NOMO-1 (cell line): ENCODE measurements around the gene SYT3.

Experiments
- DNase-seq, 2 experiments: peaks; one replicate each; lab custom pipeline; 2025; ENCODE audit not compliant: unreplicated experiment in 2 of 2; lab: John Stamatoyannopoulos, UW

SYT3 gene, protein sequence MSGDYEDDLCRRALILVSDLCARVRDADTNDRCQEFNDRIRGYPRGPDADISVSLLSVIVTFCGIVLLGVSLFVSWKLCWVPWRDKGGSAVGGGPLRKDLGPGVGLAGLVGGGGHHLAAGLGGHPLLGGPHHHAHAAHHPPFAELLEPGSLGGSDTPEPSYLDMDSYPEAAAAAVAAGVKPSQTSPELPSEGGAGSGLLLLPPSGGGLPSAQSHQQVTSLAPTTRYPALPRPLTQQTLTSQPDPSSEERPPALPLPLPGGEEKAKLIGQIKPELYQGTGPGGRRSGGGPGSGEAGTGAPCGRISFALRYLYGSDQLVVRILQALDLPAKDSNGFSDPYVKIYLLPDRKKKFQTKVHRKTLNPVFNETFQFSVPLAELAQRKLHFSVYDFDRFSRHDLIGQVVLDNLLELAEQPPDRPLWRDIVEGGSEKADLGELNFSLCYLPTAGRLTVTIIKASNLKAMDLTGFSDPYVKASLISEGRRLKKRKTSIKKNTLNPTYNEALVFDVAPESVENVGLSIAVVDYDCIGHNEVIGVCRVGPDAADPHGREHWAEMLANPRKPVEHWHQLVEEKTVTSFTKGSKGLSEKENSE

GRCh38 chr19:50639121-50640112, at the start of gene SYT3:
SYT3 (minus strand) TSS chr19:50639881; CDS start chr19:50637411, 2,470 bp downstream.
- DNase-seq, result peak; percentile 38 to 71

DNA sequence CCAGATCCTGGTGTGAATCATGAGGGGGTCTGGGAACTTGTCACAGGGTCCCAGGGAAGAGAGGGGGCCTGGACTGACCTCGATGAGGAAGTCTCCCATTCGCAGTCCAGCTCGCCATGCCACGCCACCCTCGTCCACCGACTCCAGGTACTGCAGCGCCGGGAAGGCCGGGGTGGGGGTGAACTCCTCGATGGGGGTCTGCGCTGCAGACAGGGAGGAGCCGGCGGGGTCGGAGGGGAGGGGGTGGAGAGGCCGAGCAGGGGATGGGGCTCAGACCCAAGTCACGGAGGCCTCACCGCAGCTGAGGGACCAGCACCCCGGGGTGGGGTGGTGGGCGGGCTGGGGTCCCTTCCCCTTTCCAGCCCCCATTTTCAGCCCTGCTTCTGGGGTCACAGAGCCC, 49.1 kb upstream of the SYT3 start:
- no peak for DNase-seq

- no peak for DNase-seq
Observed at GRCh38 chr19:50686310-50687032, 46.8 kb upstream of the SYT3 start.

- DNase-seq, result peak; percentile 71 to 75
Observed at GRCh38 chr19:50679177-50680125, 39.8 kb upstream of the SYT3 start.

GRCh38 chr19:50678323-50678722, 38.6 kb upstream of the SYT3 start:
- DNase-seq, result no peak

- no peak for DNase-seq
Observed at GRCh38 chr19:50677636-50678035, 38.0 kb upstream of the SYT3 start.

- no peak for DNase-seq
Observed at GRCh38 chr19:50676625-50677197, 37.0 kb upstream of the SYT3 start.

- DNase-seq, result no peak
Observed at GRCh38 chr19:50673118-50673517, 33.4 kb upstream of the SYT3 start.

DNA sequence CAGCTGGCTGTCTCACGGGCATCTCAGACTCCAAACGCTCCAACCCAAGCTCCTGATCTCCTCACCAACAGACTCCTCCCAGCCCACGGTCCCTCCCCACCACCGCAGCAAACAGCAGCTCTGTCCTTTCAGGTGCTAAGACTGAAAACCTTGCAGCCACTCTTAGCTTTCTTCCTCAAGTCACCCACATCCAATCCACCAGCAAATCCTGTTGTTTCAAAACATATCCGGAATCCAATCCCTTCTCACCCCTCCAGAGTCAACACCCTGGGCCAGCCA, 30.4 kb upstream of the SYT3 start:
- DNase-seq, result no peak

DNA sequence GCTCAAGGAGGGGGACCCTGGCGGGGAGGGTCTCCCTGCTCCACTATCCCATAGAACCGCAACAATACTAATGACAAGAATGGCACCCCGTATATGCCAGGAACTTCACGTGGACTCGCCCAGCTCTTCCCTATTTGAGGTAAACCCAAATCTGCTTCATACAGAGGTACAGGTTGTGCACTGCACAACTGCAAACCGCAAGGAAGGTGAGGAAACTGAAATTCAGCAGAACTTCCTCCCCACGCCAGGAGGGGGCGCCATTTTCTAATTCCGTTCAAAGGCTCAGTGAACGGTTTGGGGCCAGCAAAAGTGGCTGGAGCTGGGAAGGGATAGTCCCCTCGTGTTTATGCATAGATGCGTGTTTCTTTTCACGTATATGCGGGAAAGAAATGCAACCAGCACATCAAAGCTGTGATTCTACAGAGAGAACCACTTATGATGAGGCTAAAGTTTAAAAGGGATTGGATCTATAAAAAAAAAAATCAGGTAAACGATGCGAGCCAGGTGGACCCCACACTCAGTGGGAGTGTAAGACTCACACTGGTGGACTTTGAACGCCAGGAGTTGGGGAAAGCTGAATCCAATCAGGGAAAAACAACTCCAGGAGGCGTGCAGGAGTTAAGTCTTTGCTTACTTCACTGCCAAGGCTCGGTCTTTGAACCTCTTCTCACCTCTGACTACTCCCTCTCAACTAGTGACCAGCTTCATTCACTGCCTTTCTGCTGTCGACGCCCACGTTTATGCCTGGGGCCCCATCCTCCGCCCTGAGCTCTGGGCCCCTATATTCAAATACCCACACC, 29.8 kb upstream of the SYT3 start:
- DNase-seq, result peak; percentile 27 to 29

- DNase-seq, result no peak
Observed at GRCh38 chr19:50668879-50669278, 29.2 kb upstream of the SYT3 start.

DNA sequence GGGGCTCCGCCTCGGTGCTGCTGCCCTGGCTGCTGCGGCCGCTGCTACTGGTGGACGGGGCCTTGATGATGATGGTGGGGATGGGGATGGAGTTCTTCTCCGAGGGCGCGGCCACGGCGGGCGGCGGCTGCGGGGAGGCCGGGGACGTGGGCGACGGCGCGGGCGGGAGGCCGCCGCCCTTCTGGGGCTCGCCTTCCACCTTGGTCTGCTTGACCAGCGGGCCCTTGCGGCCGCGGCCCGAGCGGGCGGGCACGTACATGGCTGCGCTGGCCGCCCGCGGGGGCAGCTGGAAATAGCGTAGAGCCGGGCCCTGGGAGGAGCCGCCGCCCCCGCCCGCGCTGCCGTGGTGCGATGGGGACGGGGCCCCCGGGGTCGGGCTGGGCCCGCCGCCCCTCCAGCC, 28.7 kb upstream of the SYT3 start:
- no peak for DNase-seq

GRCh38 chr19:50667759-50668231, 28.1 kb upstream of the SYT3 start:
- DNase-seq, result no peak

DNA sequence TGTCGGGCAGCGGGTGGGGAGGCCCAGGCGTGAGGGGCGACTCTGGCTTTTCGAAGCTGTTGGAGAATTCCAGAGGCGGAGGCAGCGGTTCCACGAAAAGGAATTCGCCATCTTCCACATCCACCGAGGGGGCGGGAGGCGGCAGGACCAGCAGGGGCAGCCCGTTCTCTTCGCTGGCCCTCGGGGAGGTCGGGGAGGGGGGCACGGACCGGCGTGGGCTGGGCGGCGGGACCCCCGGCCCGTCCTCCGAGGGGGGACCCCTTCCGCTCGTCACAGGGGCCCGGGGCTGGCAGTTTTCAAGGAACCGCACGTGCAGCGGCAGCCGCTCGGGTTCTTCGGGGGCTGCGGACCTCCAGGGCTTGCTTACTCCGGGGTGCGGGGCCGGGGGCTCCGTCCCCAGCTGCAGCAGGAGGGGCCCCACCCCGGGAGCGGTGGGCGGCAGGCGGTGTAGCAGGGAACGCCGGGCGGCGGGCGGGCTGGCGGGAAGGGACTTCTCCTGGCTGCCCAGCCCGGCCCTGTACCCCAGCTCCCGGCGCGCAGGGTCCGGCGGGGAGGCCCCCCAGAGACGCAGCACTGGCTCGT, 27.6 kb upstream of the SYT3 start:
- no peak for DNase-seq

GRCh38 chr19:50666346-50667176, 26.9 kb upstream of the SYT3 start:
- no peak for DNase-seq

GRCh38 chr19:50664204-50664603, 24.5 kb upstream of the SYT3 start:
- no peak for DNase-seq

DNA sequence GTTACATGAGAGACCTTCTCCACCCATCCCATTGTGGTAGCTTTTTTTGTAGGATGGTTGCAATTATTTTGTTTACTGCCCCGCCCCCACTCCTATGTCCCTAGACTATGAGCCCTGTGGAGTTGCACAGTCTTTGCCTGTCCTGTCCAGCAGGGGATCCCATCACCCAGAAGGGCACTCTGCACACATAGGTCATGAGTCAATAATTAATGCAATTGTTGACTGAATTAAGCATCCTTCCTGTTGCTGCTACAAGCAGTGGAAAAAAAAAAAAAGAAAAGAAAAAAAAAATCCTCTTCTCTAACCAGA, 23.8 kb upstream of the SYT3 start:
- DNase-seq, result no peak
